Sigmoid colon (tissue), 4 donors: ENCODE results near the gene VSIG2.

Source experiments
- CTCF ChIP-seq, 4 experiments: fragments of 450-650 bp in 3 of 4; fragments of 200-600 bp in 1 of 4; IDR thresholded peaks; one replicate each; pipeline ENCODE4 v1.5.1; 2016 to 2019; ENCODE audit warnings: antibody characterized with exemption in 4 of 4, mild to moderate bottlenecking in 3 of 4, moderate library complexity in 2 of 4
- EP300 ChIP-seq, 4 donors: sonication (generic); formaldehyde crosslinking; IDR thresholded peaks; one replicate each; pipeline ENCODE4 v1.6.1; 2017; ENCODE audit warnings: antibody characterized with exemption in 4 of 4
- POLR2A ChIP-seq, 2 donors: fragments of 450-650 bp; IDR thresholded peaks; one replicate each; pipeline ENCODE4 v1.6.1; 2016; ENCODE audit warnings: antibody characterized with exemption in 2 of 2, mild to moderate bottlenecking in 2 of 2, moderate library complexity in 2 of 2
- POLR2AphosphoS5 ChIP-seq, 4 donors: sonication (generic); formaldehyde crosslinking; IDR thresholded peaks; one replicate each; pipeline ENCODE4 v1.6.1; 2017; ENCODE audit warnings: antibody characterized with exemption in 4 of 4

- TF ChIP-seq POLR2A (IDR thresholded peaks at IDR 0.05): no peak
- TF ChIP-seq CTCF (IDR thresholded peaks at IDR 0.05): no peak
- no peak for TF ChIP-seq EP300 (IDR thresholded peaks at IDR 0.05)
- TF ChIP-seq POLR2AphosphoS5 (IDR thresholded peaks at IDR 0.05): no peak
These were observed 35.5 kb downstream of the VSIG2 start for GRCh38 chr11:124716591-124716990.
